Kidney epithelial cell (primary cell): ENCODE measurements around the gene LETM1. TPM values are rescaled to one million over a fixed set of nuclear protein-coding genes. Genes with fewer than 3 reads are reported as not detected.

ENCODE experiments used
- DNase-seq: peaks from one replicate; pipeline ENCODE4 v3.0.0-alpha.2; 2010; ENCODE audit warnings: low read depth
- H3K27me3 ChIP-seq: 2 replicates; pipeline ENCODE4 v1.6.0; 2011; ENCODE audit warnings: low read length; ENCODE audit not compliant: control insufficient read depth, insufficient read depth
- H3K36me3 ChIP-seq: 2 replicates; pipeline ENCODE4 v1.5.1; 2011; ENCODE audit warnings: low read length; ENCODE audit not compliant: control insufficient read depth, insufficient read depth
- H3K4me3 ChIP-seq: 2 replicates; pipeline ENCODE4 v1.5.1; 2011; ENCODE audit warnings: low read depth, mild to moderate bottlenecking, control low read depth, low read length
- CTCF ChIP-seq: IDR thresholded peaks from 2 replicates; pipeline ENCODE4 v1.5.1; 2011; ENCODE audit warnings: mild to moderate bottlenecking, moderate library complexity, low read length, control low read depth, inconsistent platforms; ENCODE audit not compliant: insufficient read depth, poor library complexity, severe bottlenecking
- total RNA-seq: library from RNA; depleted of rRNA; stranded (reverse); fragments of >200 nt; gene quantifications from 2 replicates; pipeline ENCODE4 v1.2.3, GENCODE V29; 2015

The LETM1 gene
- total RNA-seq, 1 donor from 2014 or later, result 41.5 TPM

DNA sequence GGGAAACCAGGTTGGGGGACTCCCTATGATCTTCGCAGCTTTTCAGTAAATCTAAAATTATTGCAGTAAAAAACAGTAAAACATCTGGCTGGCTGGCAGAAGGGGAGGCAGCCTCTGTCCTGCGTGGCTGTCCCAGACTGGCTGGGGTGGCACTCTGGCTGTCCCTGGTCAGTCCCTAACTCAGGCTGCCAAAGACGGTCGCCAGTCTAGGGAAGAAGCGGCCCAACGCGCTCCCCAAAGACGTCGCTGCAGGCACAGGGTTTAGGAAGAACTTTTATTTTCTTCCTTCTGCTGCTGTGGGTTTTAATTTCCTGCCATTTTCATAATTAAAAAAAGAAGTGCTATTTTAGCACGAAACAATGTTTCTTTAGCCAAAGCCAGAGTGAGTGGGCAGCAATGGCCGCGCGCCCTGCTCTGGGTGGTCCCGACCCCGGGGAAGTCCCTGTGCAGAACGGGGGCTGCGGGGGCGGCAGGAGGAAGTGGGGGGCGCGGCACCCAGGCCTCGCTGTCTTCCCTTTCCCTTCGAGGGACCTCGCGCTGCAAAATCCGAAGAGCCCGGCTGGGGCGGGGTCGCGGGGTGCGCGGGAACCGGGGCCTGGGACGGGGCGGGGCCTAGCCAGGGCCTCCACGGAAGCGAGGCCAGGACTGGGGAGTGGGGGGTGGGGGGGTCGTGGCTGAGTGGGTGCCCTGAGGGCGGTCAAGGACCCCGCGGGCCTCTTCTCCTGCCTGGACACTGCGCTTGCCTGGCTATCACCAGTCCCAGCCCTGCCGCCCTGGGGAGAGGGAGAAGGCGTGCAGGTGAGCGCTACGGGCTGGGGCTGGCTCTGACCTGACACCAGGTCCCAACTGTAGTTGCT, 6.3 kb upstream of the LETM1 start:
- no peak for DNase-seq
- Histone ChIP-seq H3K27me3 (peaks cover 11% of the 10 kb centered on the region), H3K4me3 (no peak overlapping the region), H3K36me3 (no peaks in the 10 kb centered on the region)
- TF ChIP-seq CTCF, result no peak

GRCh38 chr4:1859389-1859753, 3.4 kb upstream of the LETM1 start:
- H3K36me3 ChIP-seq, result no peaks in the 10 kb centered on the region
- DNase-seq, result no peak
- peaks cover 10% of the 10 kb centered on the region for H3K27me3 ChIP-seq
- H3K4me3 ChIP-seq, result no peak overlapping the region
- TF ChIP-seq CTCF, result no peak

GRCh38 chr4:1857931-1858330, 2.0 kb upstream of the LETM1 start:
- H3K4me3 ChIP-seq, result no peak overlapping the region
- no peaks in the 10 kb centered on the region for H3K36me3 ChIP-seq
- TF ChIP-seq CTCF, result no peak
- DNase-seq, result no peak
- H3K27me3 ChIP-seq, result peaks cover 10% of the 10 kb centered on the region

- Histone ChIP-seq H3K27me3 (peaks cover 5% of the 10 kb centered on the region), H3K4me3 (peak overlapping the region; percentile 92), H3K36me3 (no peaks in the 10 kb centered on the region)
- no peak for DNase-seq
- no peak for TF ChIP-seq CTCF
These were observed 1.2 kb upstream of the LETM1 start for GRCh38 chr4:1856943-1857699.

DNA sequence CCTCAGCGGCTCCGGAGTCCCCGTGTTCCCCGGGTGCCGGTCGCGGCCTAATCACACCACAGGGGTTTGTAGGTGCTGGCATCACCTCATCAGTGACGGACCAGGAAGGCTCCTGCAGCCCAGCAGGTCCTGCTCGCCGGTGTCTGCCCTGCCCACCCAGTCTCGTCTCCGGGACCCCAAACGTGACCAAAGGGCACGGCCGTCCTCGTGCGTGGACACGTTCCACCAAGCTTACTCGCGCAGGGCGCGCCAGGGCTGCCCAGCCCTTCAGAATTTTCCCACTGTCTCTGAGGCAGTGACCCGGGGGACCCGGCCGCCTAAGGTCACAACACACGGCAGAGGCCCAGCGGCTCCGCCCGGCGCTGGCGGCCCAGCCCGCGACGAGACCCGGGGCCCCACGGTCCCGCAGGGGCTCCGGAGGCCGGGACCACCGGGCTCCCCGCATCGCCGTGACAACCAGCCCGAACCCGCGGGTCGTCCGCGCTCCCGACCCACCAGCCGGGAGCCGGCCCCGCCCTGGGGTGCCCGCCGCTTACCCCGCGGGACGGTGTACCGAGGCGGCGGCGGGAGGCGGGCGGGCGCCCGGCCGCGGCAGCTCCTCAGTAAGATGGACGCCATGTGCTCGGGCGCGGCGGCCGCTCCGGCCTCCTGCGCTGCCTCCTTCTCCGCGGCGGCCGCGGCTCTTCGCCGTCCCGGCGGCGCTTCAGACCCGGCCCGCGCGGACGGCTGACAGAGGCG, 454 bp downstream of the LETM1 start:
- H3K36me3 ChIP-seq, result no peaks in the 10 kb centered on the region
- no peaks in the 10 kb centered on the region for H3K27me3 ChIP-seq
- peak overlapping the region; percentile 92 for H3K4me3 ChIP-seq
- no peak for DNase-seq
- no peak for TF ChIP-seq CTCF
